ENCODE measurements around the gene STK39. TPM values are rescaled to one million over a fixed set of nuclear protein-coding genes. Genes with fewer than 3 reads are reported as not detected.

Gene STK39
- total RNA-seq, 1 donor from 2014 or later = 14.3 TPM

- no peak for TF ChIP-seq CTCF (IDR thresholded peaks at IDR 0.05; ENCODE audit: unreplicated experiment)
- H3K27ac Mint-ChIP-seq (ENCODE audit: unreplicated experiment) = no peak overlapping the region
These were observed 62.5 kb downstream of the STK39 start for GRCh38 chr2:168184681-168185513.

GRCh38 chr2:168183308-168183997 lies 63.9 kb downstream of the STK39 start:
- DNase-seq (ENCODE audit: low spot score) = no peak
- Mint-ChIP-seq H3K27ac (ENCODE audit: unreplicated experiment) (no peak overlapping the region), H3K27me3 (ENCODE audit: unreplicated experiment) (peaks cover 1% of the 10 kb centered on the region), H3K4me3 (ENCODE audit: unreplicated experiment) (no peak overlapping the region), H3K9me3 (ENCODE audit: unreplicated experiment) (no peaks in the 10 kb centered on the region), H3K4me1 (ENCODE audit: unreplicated experiment) (peaks cover 5% of the 10 kb centered on the region), H3K36me3 (ENCODE audit: low read depth, unreplicated experiment) (no peaks in the 10 kb centered on the region)
- no peak for TF ChIP-seq CTCF (IDR thresholded peaks at IDR 0.05; ENCODE audit: unreplicated experiment)

More at GRCh38 chr2:168184681-168185513, 62.5 kb downstream of the STK39 start:
- no peak overlapping the region for H3K4me3 Mint-ChIP-seq (ENCODE audit: unreplicated experiment)
- H3K9me3 Mint-ChIP-seq (ENCODE audit: unreplicated experiment) = no peaks in the 10 kb centered on the region
- no peak for DNase-seq (ENCODE audit: low spot score)
- H3K27me3 Mint-ChIP-seq (ENCODE audit: unreplicated experiment) = peaks cover 1% of the 10 kb centered on the region
- H3K4me1 Mint-ChIP-seq (ENCODE audit: unreplicated experiment) = peaks cover 5% of the 10 kb centered on the region
- no peaks in the 10 kb centered on the region for H3K36me3 Mint-ChIP-seq (ENCODE audit: low read depth, unreplicated experiment)

GRCh38 chr2:168182550-168183249 lies 64.7 kb downstream of the STK39 start:
- Mint-ChIP-seq H3K27me3 (ENCODE audit: unreplicated experiment) (peaks cover 1% of the 10 kb centered on the region), H3K9me3 (ENCODE audit: unreplicated experiment) (no peaks in the 10 kb centered on the region), H3K27ac (ENCODE audit: unreplicated experiment) (no peak overlapping the region), H3K36me3 (ENCODE audit: low read depth, unreplicated experiment) (no peaks in the 10 kb centered on the region), H3K4me3 (ENCODE audit: unreplicated experiment) (no peak overlapping the region), H3K4me1 (ENCODE audit: unreplicated experiment) (peaks cover 5% of the 10 kb centered on the region)
- TF ChIP-seq CTCF (IDR thresholded peaks at IDR 0.05; ENCODE audit: unreplicated experiment) = no peak
- no peak for DNase-seq (ENCODE audit: low spot score)

GRCh38 chr2:168181825-168182224 lies 65.6 kb downstream of the STK39 start:
- H3K9me3 Mint-ChIP-seq (ENCODE audit: unreplicated experiment) = no peaks in the 10 kb centered on the region
- no peak for TF ChIP-seq CTCF (IDR thresholded peaks at IDR 0.05; ENCODE audit: unreplicated experiment)
- H3K4me3 Mint-ChIP-seq (ENCODE audit: unreplicated experiment) = no peak overlapping the region
- H3K4me1 Mint-ChIP-seq (ENCODE audit: unreplicated experiment) = peaks cover 5% of the 10 kb centered on the region
- no peaks in the 10 kb centered on the region for H3K36me3 Mint-ChIP-seq (ENCODE audit: low read depth, unreplicated experiment)
- H3K27ac Mint-ChIP-seq (ENCODE audit: unreplicated experiment) = no peak overlapping the region
- peaks cover 1% of the 10 kb centered on the region for H3K27me3 Mint-ChIP-seq (ENCODE audit: unreplicated experiment)
- DNase-seq (ENCODE audit: low spot score) = no peak
